Measurements from ENCODE around the gene PPIL1.

DNA sequence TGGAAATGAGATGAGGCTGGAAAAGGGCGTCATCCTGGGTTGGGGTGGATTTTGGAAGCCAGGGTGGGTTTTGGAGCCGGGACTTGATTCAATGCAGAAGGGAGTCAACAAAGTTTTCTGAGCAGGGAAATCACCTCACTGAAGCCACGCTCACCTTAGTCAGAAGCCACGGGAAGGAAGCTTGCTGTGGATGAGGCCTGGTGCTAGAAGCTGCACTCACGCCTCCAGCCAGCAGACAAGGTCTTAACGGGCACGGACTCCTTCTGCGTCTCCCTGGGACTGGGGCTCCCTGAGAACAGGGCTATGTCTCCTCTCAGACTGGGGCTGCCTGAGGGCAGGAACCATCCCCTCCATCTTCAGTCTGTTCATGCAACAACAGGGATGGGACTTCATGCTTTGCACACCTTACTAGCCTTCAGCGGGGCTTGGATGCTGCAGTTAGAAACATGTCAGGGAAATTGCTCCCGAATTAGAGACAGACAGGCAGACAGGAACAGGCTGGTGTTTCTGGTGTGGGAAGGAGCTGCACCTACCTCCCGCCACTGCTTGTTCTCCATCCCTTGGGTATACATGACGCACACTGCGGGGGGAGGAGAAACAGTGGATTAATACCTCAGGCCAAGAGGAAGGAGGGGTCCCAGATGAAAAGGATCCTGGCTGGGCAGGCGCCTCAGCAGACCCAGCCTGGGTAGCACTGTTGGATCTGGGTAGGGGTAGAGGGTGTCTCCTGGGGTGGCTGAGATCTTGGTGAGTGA is 52.8 kb downstream of the PPIL1 start:
- TF ChIP-seq POLR2A (IDR thresholded peaks at IDR 0.05) (no peak), CTCF (IDR thresholded peaks at IDR 0.05) (no peak)

Measured in Peyer's patch (tissue), 4 donors.